Activated CD4-positive, alpha-beta memory T cell treated with anti-CD3 and anti-CD28 coated beads, Interleukin-2, amount 10 ng/mL, durations not matched to agents 7 days and 5 days (primary cell): ENCODE results near the gene GAS2L1. TPM values are rescaled to one million over a fixed set of nuclear protein-coding genes. Genes with fewer than 3 reads are reported as not detected.

Experiments used
- CTCF ChIA-PET: fragments of 350-600 bp; sonication (Branson Sonifier 250); formaldehyde crosslinking; loops from one replicate; lab custom pipeline; 2021; ENCODE audit warnings: antibody characterized with exemption, inconsistent platforms; lab: Charles Lee
- POLR2A ChIA-PET: fragments of 350-600 bp; sonication (Branson Sonifier 250); formaldehyde crosslinking; loops from one replicate; lab custom pipeline; 2021; ENCODE audit warnings: antibody characterized with exemption; lab: Charles Lee
- DNase-seq: peaks from one replicate; pipeline ENCODE4 v3.0.0-alpha.2; 2020
- H3K27ac Mint-ChIP-seq: one replicate; pipeline ENCODE4 v1.8.0; 2021; ENCODE audit warnings: mild to moderate bottlenecking, mixed read lengths
- H3K27me3 Mint-ChIP-seq: one replicate; pipeline ENCODE4 v1.8.0; 2021; ENCODE audit warnings: mixed read lengths
- H3K36me3 Mint-ChIP-seq: one replicate; pipeline ENCODE4 v1.8.0; 2021; ENCODE audit warnings: low read depth, mixed read lengths
- H3K4me1 Mint-ChIP-seq: one replicate; pipeline ENCODE4 v1.8.0; 2021; ENCODE audit warnings: mixed read lengths
- H3K4me3 Mint-ChIP-seq: one replicate; pipeline ENCODE4 v1.8.0; 2021; ENCODE audit warnings: mild to moderate bottlenecking, mixed read lengths
- H3K9me3 Mint-ChIP-seq: one replicate; pipeline ENCODE4 v1.8.0; 2021; ENCODE audit warnings: mixed read lengths
- total RNA-seq, 2 experiments: library from RNA; stranded (reverse); gene quantifications; one replicate each; pipeline ENCODE4 v1.2.3, GENCODE V29; 2021

The GAS2L1 gene
- total RNA-seq, 2 experiments from 2014 or later: 22.5 to 23.4 TPM

- no peak for DNase-seq
- CTCF ChIA-PET: no interaction called here
- no peaks in the 10 kb centered on the region for H3K4me1 Mint-ChIP-seq
- no peak overlapping the region for H3K27ac Mint-ChIP-seq
- no peaks in the 10 kb centered on the region for H3K36me3 Mint-ChIP-seq
- H3K4me3 Mint-ChIP-seq: no peak overlapping the region
- no peaks in the 10 kb centered on the region for H3K9me3 Mint-ChIP-seq
- POLR2A ChIA-PET: interaction anchor here (0.8 to 1.4 kb wide), 2 partner anchors 9 to 24 kb away, joined by 3 to 5 read pairs; no protein-coding TSS in a partner anchor
- no peaks in the 10 kb centered on the region for H3K27me3 Mint-ChIP-seq
Measured at GRCh38 chr22:29326481-29326880, 20.0 kb downstream of the GAS2L1 start.

GRCh38 chr22:29327089-29327764, 20.8 kb downstream of the GAS2L1 start:
- peaks cover 2% of the 10 kb centered on the region for H3K36me3 Mint-ChIP-seq
- CTCF ChIA-PET: no interaction called here
- no peaks in the 10 kb centered on the region for H3K27me3 Mint-ChIP-seq
- POLR2A ChIA-PET: interaction anchor here (0.8 to 1.3 kb wide), 2 partner anchors 10 to 25 kb away, joined by 3 read pairs; no protein-coding TSS in a partner anchor
- H3K4me1 Mint-ChIP-seq: no peaks in the 10 kb centered on the region
- no peak overlapping the region for H3K4me3 Mint-ChIP-seq
- DNase-seq: no peak
- no peaks in the 10 kb centered on the region for H3K9me3 Mint-ChIP-seq
- no peak overlapping the region for H3K27ac Mint-ChIP-seq

- Mint-ChIP-seq H3K27me3 (no peaks in the 10 kb centered on the region), H3K27ac (no peak overlapping the region), H3K4me3 (no peak overlapping the region), H3K4me1 (no peaks in the 10 kb centered on the region), H3K36me3 (peaks cover 3% of the 10 kb centered on the region), H3K9me3 (no peaks in the 10 kb centered on the region)
- no peak for DNase-seq
- ChIA-PET POLR2A (interaction anchor here (1.3 kb wide), 1 partner anchor 11 kb away, joined by 3 read pairs; no protein-coding TSS in a partner anchor), CTCF (no interaction called here)
Measured at GRCh38 chr22:29328055-29328454, 21.6 kb downstream of the GAS2L1 start.

- peak overlapping the region; percentile 40 for H3K27ac Mint-ChIP-seq
- ChIA-PET POLR2A (interaction anchor here (1.3 kb wide), 1 partner anchor 12 kb away, joined by 3 read pairs; no protein-coding TSS in a partner anchor), CTCF (no interaction called here)
- no peak for DNase-seq
- H3K4me3 Mint-ChIP-seq: no peak overlapping the region
- H3K36me3 Mint-ChIP-seq: peaks cover 8% of the 10 kb centered on the region
- H3K4me1 Mint-ChIP-seq: no peaks in the 10 kb centered on the region
- no peaks in the 10 kb centered on the region for H3K27me3 Mint-ChIP-seq
- no peaks in the 10 kb centered on the region for H3K9me3 Mint-ChIP-seq
Measured at GRCh38 chr22:29328566-29329500, 22.4 kb downstream of the GAS2L1 start.

- H3K9me3 Mint-ChIP-seq: no peaks in the 10 kb centered on the region
- POLR2A ChIA-PET: no interaction called here
Measured at GRCh38 chr22:29329581-29329980, 23.1 kb downstream of the GAS2L1 start.

GRCh38 chr22:29330291-29330690, 23.8 kb downstream of the GAS2L1 start:
- Mint-ChIP-seq H3K27ac (no peak overlapping the region), H3K4me3 (no peak overlapping the region), H3K4me1 (no peaks in the 10 kb centered on the region), H3K27me3 (no peaks in the 10 kb centered on the region), H3K9me3 (no peaks in the 10 kb centered on the region), H3K36me3 (peaks cover 13% of the 10 kb centered on the region)
- CTCF ChIA-PET: no interaction called here
- POLR2A ChIA-PET: no interaction called here
- no peak for DNase-seq

More at GRCh38 chr22:29329581-29329980, 23.1 kb downstream of the GAS2L1 start:
- no peak for DNase-seq
- H3K27ac Mint-ChIP-seq: no peak overlapping the region
- H3K4me1 Mint-ChIP-seq: no peaks in the 10 kb centered on the region
- CTCF ChIA-PET: no interaction called here
- no peak overlapping the region for H3K4me3 Mint-ChIP-seq
- H3K36me3 Mint-ChIP-seq: peaks cover 8% of the 10 kb centered on the region
- H3K27me3 Mint-ChIP-seq: no peaks in the 10 kb centered on the region

- Mint-ChIP-seq H3K4me1 (no peaks in the 10 kb centered on the region), H3K27me3 (no peaks in the 10 kb centered on the region), H3K9me3 (no peaks in the 10 kb centered on the region), H3K4me3 (no peak overlapping the region), H3K27ac (no peak overlapping the region), H3K36me3 (peaks cover 17% of the 10 kb centered on the region)
- DNase-seq: no peak
- CTCF ChIA-PET: no interaction called here
- POLR2A ChIA-PET: no interaction called here
Measured at GRCh38 chr22:29330753-29331152, 24.3 kb downstream of the GAS2L1 start.

GRCh38 chr22:29331213-29331612, 24.8 kb downstream of the GAS2L1 start:
- Mint-ChIP-seq H3K36me3 (peaks cover 22% of the 10 kb centered on the region), H3K9me3 (no peaks in the 10 kb centered on the region), H3K4me3 (no peak overlapping the region), H3K4me1 (no peaks in the 10 kb centered on the region), H3K27me3 (no peaks in the 10 kb centered on the region), H3K27ac (no peak overlapping the region)
- CTCF ChIA-PET: no interaction called here
- DNase-seq: no peak
- POLR2A ChIA-PET: no interaction called here

- DNase-seq: no peak
- no peak overlapping the region for H3K4me3 Mint-ChIP-seq
- ChIA-PET POLR2A (interaction anchor here (1.4 kb wide), 1 partner anchor 8 kb away, joined by 4 read pairs; no protein-coding TSS in a partner anchor), CTCF (no interaction called here)
- H3K27ac Mint-ChIP-seq: no peak overlapping the region
- peaks cover 25% of the 10 kb centered on the region for H3K36me3 Mint-ChIP-seq
- H3K9me3 Mint-ChIP-seq: no peaks in the 10 kb centered on the region
- no peaks in the 10 kb centered on the region for H3K27me3 Mint-ChIP-seq
- H3K4me1 Mint-ChIP-seq: no peaks in the 10 kb centered on the region
Measured at GRCh38 chr22:29331658-29332300, 25.3 kb downstream of the GAS2L1 start.

GRCh38 chr22:29332886-29333496, 26.5 kb downstream of the GAS2L1 start:
- Mint-ChIP-seq H3K4me3 (no peak overlapping the region), H3K36me3 (peaks cover 35% of the 10 kb centered on the region), H3K9me3 (no peaks in the 10 kb centered on the region), H3K27me3 (no peaks in the 10 kb centered on the region), H3K27ac (no peak overlapping the region), H3K4me1 (no peaks in the 10 kb centered on the region)
- no peak for DNase-seq
- POLR2A ChIA-PET: interaction anchor here (1.4 kb wide), 1 partner anchor 9 kb away, joined by 4 read pairs; no protein-coding TSS in a partner anchor
- CTCF ChIA-PET: no interaction called here

GRCh38 chr22:29334148-29334547, 27.7 kb downstream of the GAS2L1 start:
- no peak overlapping the region for H3K4me3 Mint-ChIP-seq
- CTCF ChIA-PET: no interaction called here
- DNase-seq: no peak
- no peak overlapping the region for H3K27ac Mint-ChIP-seq
- H3K9me3 Mint-ChIP-seq: no peaks in the 10 kb centered on the region
- peaks cover 46% of the 10 kb centered on the region for H3K36me3 Mint-ChIP-seq
- H3K27me3 Mint-ChIP-seq: no peaks in the 10 kb centered on the region
- POLR2A ChIA-PET: no interaction called here
- H3K4me1 Mint-ChIP-seq: no peaks in the 10 kb centered on the region

GRCh38 chr22:29334696-29335344, 28.4 kb downstream of the GAS2L1 start:
- H3K9me3 Mint-ChIP-seq: no peaks in the 10 kb centered on the region
- H3K4me3 Mint-ChIP-seq: no peak overlapping the region
- H3K27ac Mint-ChIP-seq: no peak overlapping the region
- ChIA-PET POLR2A (no interaction called here), CTCF (no interaction called here)
- H3K27me3 Mint-ChIP-seq: no peaks in the 10 kb centered on the region
- H3K4me1 Mint-ChIP-seq: no peaks in the 10 kb centered on the region
- DNase-seq: no peak
- peaks cover 51% of the 10 kb centered on the region for H3K36me3 Mint-ChIP-seq
